Measurements from ENCODE around the gene WDR81.

Gene WDR81

GRCh38 chr17:1711804-1712203, 12.7 kb upstream of the WDR81 start:
- H3K4me1 Mint-ChIP-seq, result peaks cover 55% of the 10 kb centered on the region
- H3K9me3 Mint-ChIP-seq, result no peaks in the 10 kb centered on the region
- H3K27me3 Mint-ChIP-seq (ENCODE audit: low read depth, poor library complexity), result peaks cover 37% of the 10 kb centered on the region
- no peak for DNase-seq
- TF ChIP-seq CTCF (IDR thresholded peaks at IDR 0.05), result no peak
- H3K36me3 Mint-ChIP-seq (ENCODE audit: low read depth), result no peaks in the 10 kb centered on the region
- H3K27ac Mint-ChIP-seq, result no peak overlapping the region
- H3K4me3 Mint-ChIP-seq, result peak overlapping the region; percentile 77

GRCh38 chr17:1712271-1712670, 12.2 kb upstream of the WDR81 start:
- Mint-ChIP-seq H3K4me1 (peaks cover 60% of the 10 kb centered on the region), H3K4me3 (peak overlapping the region; percentile 77), H3K27me3 (ENCODE audit: low read depth, poor library complexity) (peaks cover 33% of the 10 kb centered on the region), H3K27ac (no peak overlapping the region), H3K36me3 (ENCODE audit: low read depth) (no peaks in the 10 kb centered on the region), H3K9me3 (no peaks in the 10 kb centered on the region)
- no peak for TF ChIP-seq CTCF (IDR thresholded peaks at IDR 0.05)
- DNase-seq, result no peak

- no peak for TF ChIP-seq CTCF (IDR thresholded peaks at IDR 0.05)
- H3K4me1 Mint-ChIP-seq, result peaks cover 71% of the 10 kb centered on the region
- H3K27me3 Mint-ChIP-seq (ENCODE audit: low read depth, poor library complexity), result peaks cover 25% of the 10 kb centered on the region
- H3K36me3 Mint-ChIP-seq (ENCODE audit: low read depth), result no peaks in the 10 kb centered on the region
- no peak for DNase-seq
- no peaks in the 10 kb centered on the region for H3K9me3 Mint-ChIP-seq
- peak overlapping the region; percentile 80 for H3K4me3 Mint-ChIP-seq
- H3K27ac Mint-ChIP-seq, result peak overlapping the region; percentile 40
Observed at GRCh38 chr17:1713160-1713877, 11.2 kb upstream of the WDR81 start.

- peak; percentile 63 for DNase-seq
- peaks cover 21% of the 10 kb centered on the region for H3K27me3 Mint-ChIP-seq (ENCODE audit: low read depth, poor library complexity)
- H3K9me3 Mint-ChIP-seq, result no peaks in the 10 kb centered on the region
- H3K4me3 Mint-ChIP-seq, result peak overlapping the region; percentile 80
- H3K4me1 Mint-ChIP-seq, result peaks cover 74% of the 10 kb centered on the region
- peak; percentile 46 for TF ChIP-seq CTCF (IDR thresholded peaks at IDR 0.05)
- H3K27ac Mint-ChIP-seq, result peak overlapping the region; percentile 88
- no peaks in the 10 kb centered on the region for H3K36me3 Mint-ChIP-seq (ENCODE audit: low read depth)
Observed at GRCh38 chr17:1713878-1714426, 10.6 kb upstream of the WDR81 start.

GRCh38 chr17:1714427-1714979, 10.0 kb upstream of the WDR81 start:
- H3K27me3 Mint-ChIP-seq (ENCODE audit: low read depth, poor library complexity), result peaks cover 17% of the 10 kb centered on the region
- no peaks in the 10 kb centered on the region for H3K9me3 Mint-ChIP-seq
- no peak for TF ChIP-seq CTCF (IDR thresholded peaks at IDR 0.05)
- peaks cover 72% of the 10 kb centered on the region for H3K4me1 Mint-ChIP-seq
- H3K27ac Mint-ChIP-seq, result peak overlapping the region; percentile 88
- H3K4me3 Mint-ChIP-seq, result peak overlapping the region; percentile 80
- H3K36me3 Mint-ChIP-seq (ENCODE audit: low read depth), result no peaks in the 10 kb centered on the region
- peak; percentile 98 for DNase-seq
